Large intestine (tissue), 3 donors: ENCODE data around the gene TREH. TPM values are rescaled to one million over a fixed set of nuclear protein-coding genes. Genes with fewer than 3 reads are reported as not detected.

Source experiments
- DNase-seq, 2 donors: peaks; one replicate each; pipeline versions ENCODE4 v3.0.0 to v3.0.0-alpha.2; 2013
- H3K27ac ChIP-seq: one replicate; pipeline ENCODE4 v1.5.1; 2013; ENCODE audit warnings: low read length
- H3K27me3 ChIP-seq: 2 replicates; pipeline ENCODE4 v1.6.1; 2013; ENCODE audit warnings: low read length; ENCODE audit not compliant: control insufficient read depth, insufficient read depth
- H3K36me3 ChIP-seq: 2 replicates; pipeline ENCODE4 v1.6.1; 2013; ENCODE audit warnings: low read length; ENCODE audit not compliant: control insufficient read depth, insufficient read depth
- H3K4me1 ChIP-seq: one replicate; pipeline ENCODE4 v1.6.1; 2013; ENCODE audit warnings: low read length; ENCODE audit not compliant: control insufficient read depth, insufficient read depth
- H3K4me3 ChIP-seq: one replicate; pipeline ENCODE4 v1.5.1; 2013; ENCODE audit warnings: low read length
- H3K9me3 ChIP-seq: one replicate; pipeline ENCODE4 v1.6.1; 2013; ENCODE audit warnings: mild to moderate bottlenecking, low read depth, low read length, moderate library complexity; ENCODE audit not compliant: control insufficient read depth
- WGBS: methylation state at CpG from one replicate; pipeline ENCODE4 v1.1.5; 2013; ENCODE audit warnings: low lambda C conversion rate; ENCODE audit not compliant: insufficient coverage; 5-methylcytosine and 5-hydroxymethylcytosine counted together
- polyA plus RNA-seq: library from polyadenylated mRNA; unstranded; fragments of 120-200 nt; gene quantifications from one replicate; pipeline ENCODE4 v1.2.1, GENCODE V29; 2013

TREH gene
- polyA plus RNA-seq, 1 donor = 74.4 TPM

GRCh38 chr11:118699506-118700220, 20.2 kb upstream of the TREH start:
- no peak for DNase-seq
- Histone ChIP-seq H3K27ac (no peak overlapping the region), H3K27me3 (no peaks in the 10 kb centered on the region), H3K36me3 (no peaks in the 10 kb centered on the region), H3K4me3 (no peak overlapping the region), H3K4me1 (no peaks in the 10 kb centered on the region), H3K9me3 (no peaks in the 10 kb centered on the region)
- WGBS = 90% methylated on average over 2 of the region's 7 CpGs

DNA sequence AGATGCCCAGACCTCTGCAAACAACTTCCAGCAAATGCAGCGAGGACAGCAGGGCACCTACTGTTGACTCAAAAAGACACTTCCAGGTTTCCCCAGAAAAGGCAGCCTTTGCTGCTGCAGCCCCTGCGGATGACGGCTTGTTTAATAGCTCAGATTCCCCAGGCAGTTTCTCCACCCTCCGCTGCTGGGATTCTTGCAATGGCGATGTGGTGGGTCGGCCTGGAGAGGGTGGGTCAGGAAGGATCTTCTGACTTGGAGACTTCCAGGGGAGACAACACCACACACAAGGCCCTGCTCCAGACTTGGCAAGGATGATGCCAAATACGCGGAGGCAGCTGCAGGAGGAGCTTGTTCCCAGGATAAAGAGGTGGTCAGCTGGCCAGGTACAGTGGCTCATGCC, 17.9 kb upstream of the TREH start:
- Histone ChIP-seq H3K4me3 (no peak overlapping the region), H3K27me3 (no peaks in the 10 kb centered on the region), H3K9me3 (no peaks in the 10 kb centered on the region), H3K36me3 (no peaks in the 10 kb centered on the region), H3K27ac (no peak overlapping the region), H3K4me1 (peaks cover 9% of the 10 kb centered on the region)
- WGBS = no CpG with 5 or more reads among the region's 8 CpGs
- DNase-seq = no peak

GRCh38 chr11:118696673-118697226, 17.3 kb upstream of the TREH start:
- Histone ChIP-seq H3K4me3 (no peak overlapping the region), H3K27me3 (no peaks in the 10 kb centered on the region), H3K9me3 (no peaks in the 10 kb centered on the region), H3K27ac (no peak overlapping the region), H3K4me1 (peaks cover 9% of the 10 kb centered on the region), H3K36me3 (no peaks in the 10 kb centered on the region)
- no peak for DNase-seq
- WGBS = no CpG with 5 or more reads among the region's 7 CpGs

DNA sequence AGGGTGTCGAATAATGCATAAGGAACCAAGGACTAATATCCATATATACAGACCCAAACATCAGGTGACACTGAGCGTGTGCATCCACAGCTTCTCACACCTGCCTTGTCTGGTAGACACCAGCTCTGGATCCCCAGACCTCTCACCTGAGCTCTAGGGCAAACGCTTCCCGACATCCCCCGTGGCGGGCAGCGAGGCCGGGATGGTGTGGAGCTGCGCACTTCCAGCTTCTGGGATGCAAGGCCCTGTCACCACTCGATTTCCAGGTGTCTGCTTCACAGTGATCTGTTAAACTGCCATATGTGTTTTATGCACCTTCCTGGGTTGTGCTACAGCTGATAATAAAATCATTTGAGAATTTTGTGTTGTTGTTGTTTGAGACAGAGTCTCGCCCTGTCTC, 15.3 kb upstream of the TREH start:
- H3K27me3 ChIP-seq = no peaks in the 10 kb centered on the region
- H3K4me1 ChIP-seq = peaks cover 9% of the 10 kb centered on the region
- DNase-seq = no peak
- H3K9me3 ChIP-seq = no peaks in the 10 kb centered on the region
- H3K4me3 ChIP-seq = no peak overlapping the region
- no peak overlapping the region for H3K27ac ChIP-seq
- no CpG with 5 or more reads among the region's 11 CpGs for WGBS
- H3K36me3 ChIP-seq = no peaks in the 10 kb centered on the region

- Histone ChIP-seq H3K4me3 (no peak overlapping the region), H3K4me1 (peaks cover 13% of the 10 kb centered on the region), H3K36me3 (no peaks in the 10 kb centered on the region), H3K27me3 (no peaks in the 10 kb centered on the region), H3K9me3 (no peaks in the 10 kb centered on the region), H3K27ac (no peak overlapping the region)
- WGBS = no CpG with 5 or more reads among the region's 8 CpGs
- DNase-seq = no peak
These were observed 14.7 kb upstream of the TREH start for GRCh38 chr11:118694185-118694584.

DNA sequence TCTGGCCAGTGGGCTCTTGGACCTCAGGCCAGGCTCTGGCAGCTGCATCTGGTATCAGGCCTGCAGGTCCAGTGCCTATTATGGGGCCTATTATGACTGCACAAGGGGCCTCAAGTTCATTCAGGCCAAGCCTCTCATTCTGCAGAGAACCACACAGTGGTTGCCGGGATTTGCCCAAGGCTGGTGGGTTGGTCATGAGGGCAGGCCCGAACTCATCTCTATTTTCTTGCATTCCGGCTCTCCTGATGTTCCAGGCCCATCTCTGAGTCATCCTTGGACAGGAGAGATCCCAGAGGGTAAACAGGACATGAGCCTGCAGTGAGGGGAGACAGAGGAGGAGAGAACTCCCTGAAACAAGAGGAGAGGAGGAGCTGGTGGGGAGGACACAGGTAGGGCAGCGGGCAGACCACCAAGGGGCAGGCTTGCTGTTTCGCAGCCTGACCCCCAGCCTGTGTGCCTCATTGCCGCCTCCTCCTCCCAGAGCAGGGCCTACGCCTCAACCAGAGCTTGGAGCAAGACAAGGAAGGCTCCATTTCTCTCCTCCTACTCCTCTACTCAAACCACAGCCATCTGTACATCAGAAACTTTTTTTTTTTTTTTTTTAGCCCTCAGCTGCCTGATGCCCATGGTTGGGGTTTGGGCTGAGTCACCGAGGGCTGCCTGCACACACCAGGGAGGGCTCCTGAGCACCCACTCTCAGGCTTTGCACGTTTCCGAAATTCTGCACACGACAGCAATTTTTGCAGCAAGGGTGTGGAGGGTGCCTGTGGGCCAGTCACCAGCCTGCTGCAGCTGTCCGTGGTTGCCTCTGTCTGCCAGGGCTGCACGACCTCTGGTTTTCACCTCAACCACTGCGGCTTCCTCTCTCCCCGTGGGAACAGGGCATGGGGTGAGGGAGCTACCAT, 12.7 kb upstream of the TREH start:
- Histone ChIP-seq H3K4me3 (no peak overlapping the region), H3K9me3 (peaks cover 4% of the 10 kb centered on the region), H3K27me3 (no peaks in the 10 kb centered on the region), H3K36me3 (no peaks in the 10 kb centered on the region), H3K27ac (no peak overlapping the region), H3K4me1 (peaks cover 13% of the 10 kb centered on the region)
- no peak for DNase-seq
- no CpG with 5 or more reads among the region's 15 CpGs for WGBS

DNA sequence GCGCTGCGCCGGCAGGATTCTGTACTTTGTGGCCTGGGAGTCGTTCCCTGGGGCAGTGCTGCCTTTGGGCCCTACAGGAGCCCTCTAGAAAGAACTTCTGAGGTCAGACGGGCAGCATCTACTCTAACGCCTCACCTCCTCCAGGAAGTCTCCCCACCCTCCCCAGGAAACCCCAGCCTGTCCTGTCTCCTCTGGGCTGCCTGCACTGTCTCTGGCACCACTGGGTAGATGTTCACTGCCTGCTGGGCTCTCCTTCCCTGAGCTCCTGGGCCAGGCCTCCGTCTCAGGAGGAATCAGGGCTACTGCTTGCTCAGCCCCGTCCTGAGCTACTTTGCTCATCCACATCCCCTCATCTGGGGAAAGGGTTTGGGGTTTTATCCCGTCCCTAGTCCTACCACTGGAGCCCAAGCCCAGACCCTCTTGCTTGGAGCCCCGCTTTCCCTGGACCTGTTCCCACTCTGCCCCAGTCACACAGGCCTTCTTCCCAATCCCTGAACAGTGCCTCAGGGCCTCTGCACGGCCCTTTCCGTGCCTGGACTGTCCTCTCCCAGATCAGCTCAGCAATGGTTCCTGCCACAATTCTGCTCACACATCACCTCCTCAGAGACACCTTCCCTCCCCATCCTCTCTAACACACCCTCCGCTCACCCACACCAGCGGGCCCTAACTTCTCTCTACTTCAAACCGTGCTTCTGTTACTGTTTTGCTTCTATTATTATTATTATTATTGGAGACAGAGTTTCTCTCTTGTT, 11.3 kb upstream of the TREH start:
- H3K9me3 ChIP-seq = peaks cover 4% of the 10 kb centered on the region
- peak overlapping the region; percentile 49 for H3K4me3 ChIP-seq
- no peaks in the 10 kb centered on the region for H3K36me3 ChIP-seq
- peaks cover 13% of the 10 kb centered on the region for H3K4me1 ChIP-seq
- no peaks in the 10 kb centered on the region for H3K27me3 ChIP-seq
- WGBS = no CpG with 5 or more reads among the region's 15 CpGs
- no peak overlapping the region for H3K27ac ChIP-seq
- DNase-seq = no peak

GRCh38 chr11:118689852-118690552, 10.6 kb upstream of the TREH start:
- no peaks in the 10 kb centered on the region for H3K36me3 ChIP-seq
- peak; percentile 96 to 97 for DNase-seq
- peaks cover 4% of the 10 kb centered on the region for H3K9me3 ChIP-seq
- WGBS = no CpG with 5 or more reads among the region's 30 CpGs
- H3K27me3 ChIP-seq = no peaks in the 10 kb centered on the region
- peak overlapping the region; percentile 86 for H3K27ac ChIP-seq
- peaks cover 13% of the 10 kb centered on the region for H3K4me1 ChIP-seq
- peak overlapping the region; percentile 49 for H3K4me3 ChIP-seq

GRCh38 chr11:118689503-118689851, 10.0 kb upstream of the TREH start:
- Histone ChIP-seq H3K27ac (no peak overlapping the region), H3K4me1 (peaks cover 13% of the 10 kb centered on the region), H3K27me3 (no peaks in the 10 kb centered on the region), H3K36me3 (no peaks in the 10 kb centered on the region), H3K9me3 (peaks cover 4% of the 10 kb centered on the region), H3K4me3 (peak overlapping the region; percentile 49)
- no peak for DNase-seq
- no CpG with 5 or more reads among the region's 9 CpGs for WGBS
